HepG2 (cell line): Measurements from ENCODE around the gene FAM222B. TPM values are rescaled to one million over a fixed set of nuclear protein-coding genes. Genes with fewer than 3 reads are reported as not detected.

Experiments used
- FOXJ3 ChIP-seq: sonication (generic); formaldehyde crosslinking; IDR thresholded peaks from 2 replicates; pipeline ENCODE4 v1.4.0; 2020; ENCODE audit warnings: missing genetic modification reagents, mild to moderate bottlenecking, borderline replicate concordance
- GZF1 ChIP-seq: sonication (generic); formaldehyde crosslinking; IDR thresholded peaks from 2 replicates; pipeline ENCODE4 v1.5.1; 2020; ENCODE audit warnings: mild to moderate bottlenecking, missing genetic modification reagents
- IKZF4 ChIP-seq: sonication (generic); formaldehyde crosslinking; IDR thresholded peaks from 2 replicates; pipeline ENCODE4 v1.5.1; 2020; ENCODE audit warnings: borderline replicate concordance, mild to moderate bottlenecking, low read depth, missing genetic modification reagents; ENCODE audit errors: not compliant biosample characterization
- NPAS2 ChIP-seq: sonication (generic); formaldehyde crosslinking; IDR thresholded peaks from 2 replicates; pipeline ENCODE4 v1.8.0; 2022; ENCODE audit warnings: mild to moderate bottlenecking, missing genetic modification reagents, borderline replicate concordance
- NRL ChIP-seq: sonication (generic); formaldehyde crosslinking; IDR thresholded peaks from 2 replicates; pipeline ENCODE4 v1.5.0; 2020; ENCODE audit warnings: missing genetic modification reagents, mild to moderate bottlenecking, moderate library complexity, borderline replicate concordance
- RELA ChIP-seq: sonication (generic); formaldehyde crosslinking; IDR thresholded peaks from 2 replicates; pipeline ENCODE4 v1.4.0; 2020; ENCODE audit warnings: missing genetic modification reagents
- SKI ChIP-seq: fragments of 450-650 bp; IDR thresholded peaks from one replicate; pipeline ENCODE4 v1.6.1; 2018; ENCODE audit warnings: mild to moderate bottlenecking; ENCODE audit not compliant: partially characterized antibody
- SNAPC5 ChIP-seq: sonication (generic); formaldehyde crosslinking; IDR thresholded peaks from 2 replicates; pipeline ENCODE4 v1.8.1; 2023; ENCODE audit warnings: mild to moderate bottlenecking, missing genetic modification reagents, borderline replicate concordance
- SOX13 ChIP-seq, 3 experiments: fragments of 450-650 bp in 1 of 3; sonication (generic) in 1 of 3; formaldehyde crosslinking in 1 of 3; IDR thresholded peaks in 2 of 3; conservative IDR thresholded peaks in 1 of 3; 2 replicates each; pipeline versions ENCODE4 v1.5.0 to v1.6.1; 2016 to 2020; ENCODE audit warnings: antibody characterized with exemption in 1 of 3, mild to moderate bottlenecking in 1 of 3, missing compliant biosample characterization in 1 of 3, missing genetic modification reagents in 1 of 3, moderate library complexity in 1 of 3
- TARDBP ChIP-seq: sonication (generic); formaldehyde crosslinking; IDR thresholded peaks from 2 replicates; pipeline ENCODE4 v1.8.0; 2022; ENCODE audit warnings: mild to moderate bottlenecking, missing genetic modification reagents
- TFAP4 ChIP-seq: sonication (generic); IDR thresholded peaks from 2 replicates; pipeline ENCODE4 v1.6.1; 2016; ENCODE audit warnings: low read depth, borderline replicate concordance
- ZBTB46 ChIP-seq: sonication (generic); formaldehyde crosslinking; IDR thresholded peaks from 2 replicates; pipeline ENCODE4 v1.4.0; 2020; ENCODE audit warnings: mild to moderate bottlenecking, missing genetic modification reagents, borderline replicate concordance
- ZBTB49 ChIP-seq: sonication (generic); formaldehyde crosslinking; IDR thresholded peaks from 2 replicates; pipeline ENCODE4 v1.4.0; 2020; ENCODE audit warnings: missing genetic modification reagents, borderline replicate concordance
- ZNF512B ChIP-seq: sonication (generic); formaldehyde crosslinking; IDR thresholded peaks from 2 replicates; pipeline ENCODE4 v1.5.1; 2020; ENCODE audit warnings: missing genetic modification reagents, mild to moderate bottlenecking, borderline replicate concordance
- ZNF780A ChIP-seq: sonication (generic); formaldehyde crosslinking; IDR thresholded peaks from 2 replicates; pipeline ENCODE4 v1.8.0; 2022; ENCODE audit warnings: mild to moderate bottlenecking, missing genetic modification reagents, moderate library complexity
- polyA plus RNA-seq, 8 experiments: library from polyadenylated mRNA; depleted of rRNA in 3 of 8; stranded (reverse) in 7 of 8; unstranded in 1 of 8; fragments of >200 nt; fragmentation: Illumina TruSeq in 4 of 8; extraction: Trizol in 4 of 8; gene quantifications; 2 replicates each; pipeline versions ENCODE4 v1.2.1 to v1.2.3, GENCODE V29; 2011 to 2016; ENCODE audit warnings: low read depth in 4 of 8, missing spikeins in 1 of 8, mixed read lengths in 1 of 8; ENCODE audit not compliant: insufficient read depth in 1 of 8
- total RNA-seq, 5 experiments: library from RNA; depleted of rRNA; stranded (reverse); fragments of >200 nt; fragmentation: Illumina TruSeq; extraction: Trizol; gene quantifications; 2 replicates each; pipeline ENCODE4 v1.2.3, GENCODE V29; 2016; ENCODE audit warnings: low read depth in 1 of 5
- TF ChIP-seq, protein P1 (sequence below): sonication (generic); formaldehyde crosslinking; IDR thresholded peaks from 2 replicates; pipeline ENCODE4 v1.4.0; 2020; ENCODE audit warnings: missing genetic modification reagents, mild to moderate bottlenecking, borderline replicate concordance

Gene FAM222B
- total and polyA plus RNA-seq, 2 of the 13 experiments (the other 11 are each of a cell fraction or from before 2014, with no cell fraction given): 3.5 to 7.3 TPM

DNA sequence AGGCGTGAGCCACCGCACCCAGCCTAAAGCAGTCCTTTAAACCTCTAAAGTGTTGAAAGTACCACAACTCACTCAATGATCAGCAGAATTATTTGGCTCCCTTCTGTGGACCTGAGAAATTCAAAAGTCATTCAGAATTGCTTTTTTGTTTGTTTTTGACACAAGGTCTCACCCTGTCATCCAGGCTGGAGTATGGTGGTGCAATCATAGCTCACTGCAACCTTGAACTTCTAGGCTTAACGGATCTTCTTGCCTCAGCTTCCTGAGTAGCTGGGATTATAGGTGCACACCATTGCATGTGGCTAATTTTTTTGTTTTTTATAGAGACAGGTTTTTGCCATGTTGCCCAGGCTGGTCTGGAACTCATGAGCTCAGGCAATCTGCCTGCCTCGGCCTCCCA lies 54.5 kb downstream of the FAM222B start (continued):
- TF ChIP-seq ZBTB49 (CRISPR knock-in tag) (no peak), FOXJ3 (peak; percentile 66; the same call in 1 of the 2 replicates), SNAPC5 (no peak), GZF1 (no peak), ZNF512B (CRISPR knock-in tag) (no peak), TARDBP (CRISPR knock-in tag) (peak; percentile 35; the same call in 1 of the 2 replicates), NPAS2 (CRISPR knock-in tag) (no peak), SKI (peak; percentile 55), TFAP4 (no peak), SOX13 (IDR thresholded peaks at IDR 0.05) (no peak), SOX13 (CRISPR knock-in tag; conservative IDR thresholded peaks at IDR 0.05 in 1 of 2, IDR thresholded peaks at IDR 0.05 in 1 of 2) (peak in 1 of 2 experiments; percentile 67; a peak in 2 of 4 replicates), IKZF4 (no peak), RELA (CRISPR knock-in tag) (no peak), ZBTB46 (CRISPR knock-in tag) (no peak), ZNF780A (CRISPR knock-in tag) (no peak), NRL (CRISPR knock-in tag) (no peak)
- TF ChIP-seq, protein P1, sequence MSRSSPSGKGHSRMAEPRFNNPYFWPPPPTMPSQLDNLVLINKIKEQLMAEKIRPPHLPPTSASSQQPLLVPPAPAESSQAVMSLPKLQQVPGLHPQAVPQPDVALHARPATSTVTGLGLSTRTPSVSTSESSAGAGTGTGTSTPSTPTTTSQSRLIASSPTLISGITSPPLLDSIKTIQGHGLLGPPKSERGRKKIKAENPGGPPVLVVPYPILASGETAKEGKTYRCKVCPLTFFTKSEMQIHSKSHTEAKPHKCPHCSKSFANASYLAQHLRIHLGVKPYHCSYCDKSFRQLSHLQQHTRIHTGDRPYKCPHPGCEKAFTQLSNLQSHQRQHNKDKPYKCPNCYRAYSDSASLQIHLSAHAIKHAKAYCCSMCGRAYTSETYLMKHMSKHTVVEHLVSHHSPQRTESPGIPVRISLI (CRISPR knock-in tag): no peak
